Measurements from ENCODE around the gene ZMYM1.
"Not testable (repeated sequence)": the region's sequence is repeated elsewhere in the genome, so short reads cannot be mapped to it uniquely, and the experiment has no call there.

Gene ZMYM1

GRCh38 chr1:35046730-35047129 is 32.5 kb upstream of the ZMYM1 start:
- Histone ChIP-seq H3K4me3 (ENCODE audit: low read depth, low read length) (no peak overlapping the region), H3K27ac (no peak overlapping the region)
- no peak for TF ChIP-seq CTCF (IDR thresholded peaks at IDR 0.05; ENCODE audit: low read depth, low read length)

GRCh38 chr1:35047188-35047858 is 31.9 kb upstream of the ZMYM1 start:
- Histone ChIP-seq H3K27me3 (ENCODE audit: insufficient read depth, low read depth, severe bottlenecking) (no peaks in the 10 kb centered on the region), H3K4me3 (ENCODE audit: low read depth, low read length) (no peak overlapping the region), H3K27ac (no peak overlapping the region), H3K36me3 (no peaks in the 10 kb centered on the region), H3K9me3 (ENCODE audit: severe bottlenecking) (no peaks in the 10 kb centered on the region)
- no peak for TF ChIP-seq CTCF (IDR thresholded peaks at IDR 0.05; ENCODE audit: low read depth, low read length)
- DNase-seq, result no peak

More at GRCh38 chr1:35046730-35047129, 32.5 kb upstream of the ZMYM1 start:
- Histone ChIP-seq H3K9me3 (ENCODE audit: severe bottlenecking) (no peaks in the 10 kb centered on the region), H3K27me3 (ENCODE audit: insufficient read depth, low read depth, severe bottlenecking) (no peaks in the 10 kb centered on the region), H3K36me3 (no peaks in the 10 kb centered on the region)
- no peak for DNase-seq

DNA sequence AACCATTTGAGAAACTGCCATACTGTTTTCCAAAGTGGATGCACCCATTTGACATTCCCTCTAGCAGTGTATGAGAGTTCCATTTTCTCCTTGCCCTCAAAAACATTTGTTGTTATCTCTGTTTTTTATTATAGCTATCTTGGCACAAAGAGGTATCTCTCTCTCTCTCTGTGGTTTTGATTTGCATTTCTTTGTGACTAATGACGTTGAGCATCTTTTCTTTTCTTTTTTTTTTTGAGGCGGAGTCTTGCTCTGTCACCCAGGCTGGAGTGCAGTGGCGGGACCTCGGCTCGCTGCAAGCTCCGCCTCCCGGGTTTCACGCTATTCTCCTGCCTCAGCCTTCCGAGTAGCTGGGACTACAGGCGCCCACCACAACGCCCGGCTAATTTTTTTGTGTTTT is 30.1 kb upstream of the ZMYM1 start:
- Histone ChIP-seq H3K36me3 (no peaks in the 10 kb centered on the region), H3K9me3 (ENCODE audit: severe bottlenecking) (no peaks in the 10 kb centered on the region), H3K27ac (no peak overlapping the region), H3K27me3 (ENCODE audit: insufficient read depth, low read depth, severe bottlenecking) (no peaks in the 10 kb centered on the region), H3K4me3 (ENCODE audit: low read depth, low read length) (no peak overlapping the region)
- TF ChIP-seq CTCF (IDR thresholded peaks at IDR 0.05; ENCODE audit: low read depth, low read length), result no peak
- DNase-seq, result no peak

DNA sequence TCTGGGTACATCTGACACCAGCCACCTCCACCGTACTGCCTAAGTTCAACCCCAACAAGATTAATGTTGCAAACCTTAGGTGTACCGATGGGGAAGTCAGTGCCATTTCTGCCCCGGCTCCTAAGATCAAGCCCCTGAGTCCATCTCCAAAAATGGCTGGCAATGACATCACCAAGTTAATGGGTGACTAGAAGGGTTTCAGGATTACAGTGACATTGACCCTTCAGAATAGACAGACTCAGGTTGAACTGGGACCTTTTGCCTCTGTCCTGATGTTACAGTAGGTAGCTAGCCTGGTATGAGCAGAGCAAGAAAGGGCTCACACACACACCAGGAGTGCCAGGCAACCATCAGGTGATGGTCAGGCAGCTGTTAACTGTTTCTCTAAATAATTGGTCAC is 25.8 kb upstream of the ZMYM1 start:
- H3K27ac ChIP-seq, result no peak overlapping the region
- no peak for TF ChIP-seq CTCF (IDR thresholded peaks at IDR 0.05; ENCODE audit: low read depth, low read length)
- H3K9me3 ChIP-seq (ENCODE audit: severe bottlenecking), result peaks cover 4% of the 10 kb centered on the region
- no peaks in the 10 kb centered on the region for H3K36me3 ChIP-seq
- no peaks in the 10 kb centered on the region for H3K27me3 ChIP-seq (ENCODE audit: insufficient read depth, low read depth, severe bottlenecking)
- H3K4me3 ChIP-seq (ENCODE audit: low read depth, low read length), result no peak overlapping the region
- no peak for DNase-seq

DNA sequence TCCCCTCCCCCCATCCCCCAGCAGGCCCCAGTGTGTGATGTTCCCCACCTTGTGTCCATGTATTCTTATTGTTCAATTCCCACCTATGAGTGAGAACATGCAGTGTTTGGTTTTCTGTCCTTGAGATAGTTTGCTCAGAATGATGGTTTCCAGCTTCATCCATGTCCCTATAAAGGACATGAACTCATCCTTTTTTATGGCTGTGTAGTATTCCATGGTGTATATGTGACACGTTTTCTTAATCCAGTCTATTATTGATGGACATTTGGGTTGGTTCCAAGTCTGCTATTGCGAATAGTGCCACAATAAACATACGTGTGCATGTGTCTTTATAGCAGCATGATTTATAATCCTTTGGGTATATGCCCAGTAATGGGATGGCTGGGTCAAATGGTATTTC is 24.9 kb upstream of the ZMYM1 start:
- H3K27ac ChIP-seq; H3K36me3 ChIP-seq; DNase-seq; H3K9me3 ChIP-seq (ENCODE audit: severe bottlenecking); H3K27me3 ChIP-seq (ENCODE audit: insufficient read depth, low read depth, severe bottlenecking); H3K4me3 ChIP-seq (ENCODE audit: low read depth, low read length): not testable (repeated sequence)

DNA sequence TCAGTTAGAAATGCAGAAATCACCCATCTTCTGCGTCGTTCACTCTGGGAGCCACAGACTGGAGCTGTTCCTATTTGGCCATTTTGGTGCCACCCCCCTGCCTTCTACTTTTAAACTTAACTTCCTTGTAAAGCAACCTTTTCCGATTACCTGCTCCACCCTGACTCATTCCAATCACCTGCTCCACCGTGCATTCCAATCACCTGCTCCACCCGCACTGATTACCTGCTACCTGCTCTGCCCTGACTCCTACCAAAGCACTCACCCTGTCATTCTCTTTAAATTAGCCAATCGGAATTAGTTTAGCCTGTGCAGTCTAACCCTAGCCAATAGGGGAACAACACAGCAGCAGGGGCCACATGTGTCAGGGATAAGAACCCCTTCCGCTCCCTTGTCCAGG is 20.9 kb upstream of the ZMYM1 start:
- H3K27ac ChIP-seq; H3K4me3 ChIP-seq (ENCODE audit: low read depth, low read length); H3K9me3 ChIP-seq (ENCODE audit: severe bottlenecking); H3K27me3 ChIP-seq (ENCODE audit: insufficient read depth, low read depth, severe bottlenecking); DNase-seq; H3K36me3 ChIP-seq: not testable (repeated sequence)

GRCh38 chr1:35058988-35059387 is 20.2 kb upstream of the ZMYM1 start:
- Histone ChIP-seq H3K27ac (no peak overlapping the region), H3K4me3 (ENCODE audit: low read depth, low read length) (no peak overlapping the region), H3K9me3 (ENCODE audit: severe bottlenecking) (peaks cover 4% of the 10 kb centered on the region), H3K36me3 (no peaks in the 10 kb centered on the region), H3K27me3 (ENCODE audit: insufficient read depth, low read depth, severe bottlenecking) (no peaks in the 10 kb centered on the region)
- TF ChIP-seq CTCF (IDR thresholded peaks at IDR 0.05; ENCODE audit: low read depth, low read length), result no peak
- DNase-seq, result no peak

Measured in WERI-Rb-1 (cell line).